ENCODE data around the gene GDF10.

GDF10 gene

DNA sequence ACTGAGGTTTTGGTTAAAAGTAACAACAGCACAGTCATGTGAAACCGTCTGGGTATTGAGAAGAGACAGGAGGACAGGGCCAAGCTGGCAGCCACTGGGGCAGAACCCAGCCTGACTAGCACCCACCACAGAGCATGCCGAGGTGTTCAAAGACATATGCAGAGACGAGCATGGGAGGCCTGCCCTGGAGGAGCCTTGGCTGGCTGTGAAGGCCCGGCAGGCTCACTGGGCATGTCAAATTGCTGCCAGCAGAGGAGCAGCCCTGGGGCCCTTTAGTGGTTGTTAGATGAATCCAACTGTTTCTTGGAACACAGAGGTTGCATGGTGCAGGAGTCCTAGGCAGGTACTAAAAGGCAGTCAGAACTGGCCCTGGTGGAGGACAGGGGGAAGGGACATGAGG, 17.3 kb downstream of the GDF10 start:
- DNase-seq, result no peak

DNA sequence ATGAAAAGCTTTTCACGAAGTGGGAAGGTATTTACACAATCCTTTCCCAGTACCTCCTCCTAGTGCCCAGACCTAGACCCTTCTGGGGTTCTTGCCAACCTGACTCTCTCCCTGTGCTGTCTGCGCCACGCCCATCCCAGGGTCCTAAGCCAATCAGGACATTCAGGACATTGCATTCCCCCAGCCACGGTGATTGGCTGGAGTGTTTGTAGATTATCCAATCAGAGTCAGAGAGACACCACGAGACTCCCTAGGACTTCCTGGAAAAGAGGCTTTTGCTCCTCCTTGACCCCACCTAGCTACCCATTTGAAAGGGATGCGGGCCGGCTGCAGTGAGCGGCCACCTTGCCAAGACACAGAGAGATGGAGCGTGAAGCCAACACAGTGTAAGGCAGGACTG, 18.7 kb downstream of the GDF10 start:
- no peak for DNase-seq

- DNase-seq, result no peak
Observed at GRCh38 chr10:47319784-47320183, 19.8 kb downstream of the GDF10 start.

GRCh38 chr10:47320812-47321211, 20.8 kb downstream of the GDF10 start:
- DNase-seq, result no peak

- DNase-seq, result no peak
Observed at GRCh38 chr10:47321521-47322195, 21.7 kb downstream of the GDF10 start.

DNA sequence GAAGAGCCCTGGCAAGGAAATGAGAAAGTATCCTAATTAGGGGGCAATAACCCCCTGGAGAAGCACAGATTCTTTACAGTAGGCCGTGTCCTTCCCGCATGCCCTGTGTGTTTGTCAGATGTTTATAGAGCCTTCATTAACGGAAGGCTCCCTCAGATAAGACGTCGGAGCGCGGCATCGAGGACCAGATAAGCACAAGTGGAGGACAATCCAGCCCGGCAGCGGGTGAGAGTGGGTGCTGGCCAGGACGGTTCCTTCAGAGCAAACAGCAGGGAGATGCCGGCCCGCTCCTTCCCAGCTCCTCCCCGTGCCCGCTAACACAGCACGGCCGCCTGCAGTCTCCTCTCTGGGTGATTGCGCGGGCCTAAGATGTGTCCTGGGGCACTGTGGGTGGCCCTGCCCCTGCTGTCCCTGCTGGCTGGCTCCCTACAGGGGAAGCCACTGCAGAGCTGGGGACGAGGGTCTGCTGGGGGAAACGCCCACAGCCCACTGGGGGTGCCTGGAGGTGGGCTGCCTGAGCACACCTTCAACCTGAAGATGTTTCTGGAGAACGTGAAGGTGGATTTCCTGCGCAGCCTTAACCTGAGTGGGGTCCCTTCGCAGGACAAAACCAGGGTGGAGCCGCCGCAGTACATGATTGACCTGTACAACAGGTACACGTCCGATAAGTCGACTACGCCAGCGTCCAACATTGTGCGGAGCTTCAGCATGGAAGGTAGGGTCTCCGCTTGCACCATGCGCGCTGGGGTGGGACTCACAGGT, 22.5 kb downstream of the GDF10 start, which contains the start of gene GDF2:
Gene GDF2, plus strand, starts transcription at position 155 of the 762 bp plus-strand sequence. Its CDS starts 215 bp downstream, at position 370.
- DNase-seq, result no peak

DNA sequence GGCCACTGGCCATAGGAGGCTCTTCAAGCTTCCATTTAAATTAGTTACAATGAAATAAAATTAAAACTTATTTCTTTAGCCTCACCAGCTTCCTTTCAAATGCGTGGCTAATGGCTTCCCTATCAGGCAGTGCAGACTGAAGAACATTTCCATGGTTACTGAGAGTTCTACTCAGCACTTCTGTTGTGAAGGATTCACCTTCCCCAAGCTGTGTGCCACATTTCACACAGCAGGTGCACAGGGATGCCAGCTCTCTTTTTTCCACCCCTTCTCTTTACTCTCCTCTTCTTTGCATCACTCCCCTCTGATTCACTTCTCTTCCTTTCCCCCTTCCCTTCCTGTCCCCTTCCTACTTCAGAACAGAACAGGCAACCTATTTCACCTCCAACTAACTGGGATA, 23.1 kb downstream of the GDF10 start:
- DNase-seq, result no peak

DNA sequence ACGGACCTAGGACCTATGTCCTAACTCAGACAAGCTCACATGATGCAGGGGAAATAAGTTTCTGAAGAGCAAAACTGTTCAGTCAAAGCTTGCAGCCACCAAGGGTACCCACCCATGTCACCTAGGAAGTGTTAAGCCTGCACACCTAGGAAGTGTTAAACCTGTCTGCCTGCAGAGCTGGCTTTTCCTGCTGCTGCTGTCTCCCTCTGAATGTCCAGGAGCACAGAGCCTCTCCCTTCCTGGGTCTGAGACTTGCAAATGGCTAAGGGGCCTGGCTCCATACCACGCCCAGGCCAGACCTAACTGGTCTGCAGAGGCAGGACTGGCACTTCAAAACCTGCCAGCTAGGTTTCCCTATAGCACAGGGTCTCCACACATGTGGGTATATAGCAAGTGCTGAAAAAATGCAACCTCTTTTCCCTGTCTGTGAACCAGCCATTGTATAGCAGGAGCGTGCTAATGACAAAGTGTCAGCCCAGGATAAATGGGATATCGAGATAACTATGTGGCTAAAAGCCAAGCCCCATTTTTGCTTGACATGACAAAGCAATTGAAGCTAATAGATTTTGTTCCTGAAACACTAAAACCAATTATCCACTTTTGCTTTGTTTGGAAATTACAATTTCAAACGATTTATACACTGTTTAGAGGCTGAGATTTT, 23.8 kb downstream of the GDF10 start:
- no peak for DNase-seq

DNA sequence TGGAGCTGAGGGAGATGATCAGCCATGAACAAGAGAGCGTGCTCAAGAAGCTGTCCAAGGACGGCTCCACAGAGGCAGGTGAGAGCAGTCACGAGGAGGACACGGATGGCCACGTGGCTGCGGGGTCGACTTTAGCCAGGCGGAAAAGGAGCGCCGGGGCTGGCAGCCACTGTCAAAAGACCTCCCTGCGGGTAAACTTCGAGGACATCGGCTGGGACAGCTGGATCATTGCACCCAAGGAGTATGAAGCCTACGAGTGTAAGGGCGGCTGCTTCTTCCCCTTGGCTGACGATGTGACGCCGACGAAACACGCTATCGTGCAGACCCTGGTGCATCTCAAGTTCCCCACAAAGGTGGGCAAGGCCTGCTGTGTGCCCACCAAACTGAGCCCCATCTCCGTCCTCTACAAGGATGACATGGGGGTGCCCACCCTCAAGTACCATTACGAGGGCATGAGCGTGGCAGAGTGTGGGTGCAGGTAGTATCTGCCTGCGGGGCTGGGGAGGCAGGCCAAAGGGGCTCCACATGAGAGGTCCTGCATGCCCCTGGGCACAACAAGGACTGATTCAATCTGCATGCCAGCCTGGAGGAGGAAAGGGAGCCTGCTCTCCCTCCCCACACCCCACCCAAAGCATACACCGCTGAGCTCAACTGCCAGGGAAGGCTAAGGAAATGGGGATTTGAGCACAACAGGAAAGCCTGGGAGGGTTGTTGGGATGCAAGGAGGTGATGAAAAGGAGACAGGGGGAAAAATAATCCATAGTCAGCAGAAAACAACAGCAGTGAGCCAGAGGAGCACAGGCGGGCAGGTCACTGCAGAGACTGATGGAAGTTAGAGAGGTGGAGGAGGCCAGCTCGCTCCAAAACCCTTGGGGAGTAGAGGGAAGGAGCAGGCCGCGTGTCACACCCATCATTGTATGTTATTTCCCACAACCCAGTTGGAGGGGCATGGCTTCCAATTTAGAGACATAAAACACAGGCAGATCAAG, 25.6 kb downstream of the GDF10 start:
- DNase-seq, result no peak

GRCh38 chr10:47326306-47326926, 26.4 kb downstream of the GDF10 start:
- no peak for DNase-seq

DNA sequence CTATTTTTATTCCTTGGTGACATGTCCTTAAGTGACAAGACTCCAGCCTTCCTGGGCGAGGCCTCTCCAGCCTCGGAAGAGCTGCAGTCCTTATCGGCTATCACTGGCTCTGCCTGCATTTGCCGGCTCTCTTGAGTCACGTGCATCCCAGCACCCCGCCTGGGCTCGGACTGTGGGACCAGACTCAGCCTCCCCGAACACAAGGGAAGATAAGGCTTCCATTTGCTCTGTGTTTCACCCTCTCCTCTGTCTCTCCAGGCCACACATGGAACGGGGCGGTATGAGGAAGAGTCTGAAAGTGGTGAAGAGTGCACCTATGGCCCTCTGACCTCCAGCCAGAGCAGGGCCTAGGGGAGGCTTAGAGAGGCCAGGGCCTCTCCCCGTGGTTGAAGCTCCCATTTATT, 26.9 kb downstream of the GDF10 start:
- DNase-seq, result no peak

DNA sequence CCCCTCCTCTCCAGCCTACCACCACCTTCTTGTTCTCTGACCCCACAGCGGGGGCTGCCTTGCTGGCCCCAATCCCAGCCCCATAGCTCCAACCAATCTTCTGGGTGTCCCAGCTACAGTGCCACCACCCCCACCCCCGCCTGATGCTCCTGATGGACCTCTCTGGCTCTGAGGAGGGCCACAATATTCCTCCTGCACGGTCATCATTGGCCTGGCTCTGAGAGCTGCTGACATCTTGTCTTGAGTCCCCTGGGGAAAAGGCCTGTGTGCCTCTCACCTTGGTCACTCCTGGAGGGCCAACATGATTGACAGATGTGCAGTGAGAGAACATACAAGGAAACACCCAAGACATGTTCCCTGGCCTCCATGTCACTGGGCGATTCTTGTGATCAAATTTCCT, 29.9 kb downstream of the GDF10 start:
- DNase-seq, result no peak

DNA sequence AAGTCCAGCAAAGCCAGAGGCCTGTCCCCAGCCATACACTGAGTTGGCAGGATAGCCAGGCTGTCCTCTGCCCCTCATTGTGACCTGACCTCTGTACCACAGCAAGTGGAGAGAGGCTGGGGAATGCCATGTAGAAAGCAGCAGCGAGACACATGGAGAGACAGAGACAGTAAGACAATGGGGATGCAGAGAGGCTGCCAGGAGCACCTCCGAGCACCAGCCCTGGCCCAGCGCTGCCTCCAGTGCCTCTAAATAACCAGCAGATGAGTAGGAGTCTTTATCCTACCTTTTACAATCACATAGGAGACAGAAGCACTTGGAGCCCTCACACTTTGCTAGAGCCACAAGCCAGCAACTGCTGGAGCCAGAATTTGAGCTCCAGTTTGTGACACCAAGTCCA, 30.4 kb downstream of the GDF10 start:
- no peak for DNase-seq

DNA sequence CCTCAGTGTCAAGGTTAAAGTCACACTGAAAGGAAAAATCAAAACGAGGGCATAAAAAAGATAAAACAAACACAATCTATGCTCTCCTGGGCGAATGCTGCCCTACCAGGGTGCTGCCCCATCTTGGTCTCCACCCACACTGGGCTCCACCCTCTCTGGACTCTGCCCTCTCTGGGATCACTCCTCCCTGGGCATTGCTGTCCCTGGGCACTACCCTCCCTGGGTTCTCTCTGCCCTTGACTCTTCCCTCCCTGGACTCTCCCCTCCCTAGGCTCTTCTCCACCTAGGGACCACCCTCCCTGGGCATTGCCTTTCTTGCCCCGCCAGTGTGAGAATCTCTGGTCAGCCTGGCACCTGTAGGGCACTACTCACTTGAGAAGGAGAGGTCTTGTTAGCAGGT, 30.8 kb downstream of the GDF10 start:
- no peak for DNase-seq

DNA sequence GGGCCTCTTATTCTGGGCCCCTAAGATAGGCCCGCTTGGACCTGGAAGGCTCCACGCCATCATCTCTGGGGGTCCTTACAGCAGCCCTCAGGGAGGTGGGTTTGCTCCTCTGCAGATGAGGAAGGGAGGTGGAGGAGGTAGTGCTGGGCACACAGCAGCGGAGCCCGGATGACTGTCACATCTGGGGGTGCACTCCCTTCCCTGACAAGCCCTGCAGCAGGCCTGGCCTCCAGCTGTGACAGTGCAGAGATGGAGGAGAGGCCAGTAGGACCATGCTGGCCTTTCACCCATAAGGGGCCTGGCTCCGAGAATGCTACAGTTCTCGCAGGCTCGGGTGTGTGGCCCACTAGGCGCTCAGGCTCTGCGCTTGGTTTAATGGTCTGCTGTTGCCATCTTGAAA, 31.5 kb downstream of the GDF10 start:
- no peak for DNase-seq

GRCh38 chr10:47331954-47332353, 32.0 kb downstream of the GDF10 start:
- DNase-seq, result no peak

- DNase-seq, result no peak
Observed at GRCh38 chr10:47332371-47332770, 32.4 kb downstream of the GDF10 start.

- no peak for DNase-seq
Observed at GRCh38 chr10:47332946-47333345, 32.9 kb downstream of the GDF10 start.

- DNase-seq, result no peak
Observed at GRCh38 chr10:47333532-47333931, 33.5 kb downstream of the GDF10 start.

- DNase-seq, result no peak
Observed at GRCh38 chr10:47334466-47335295, 34.7 kb downstream of the GDF10 start.

DNA sequence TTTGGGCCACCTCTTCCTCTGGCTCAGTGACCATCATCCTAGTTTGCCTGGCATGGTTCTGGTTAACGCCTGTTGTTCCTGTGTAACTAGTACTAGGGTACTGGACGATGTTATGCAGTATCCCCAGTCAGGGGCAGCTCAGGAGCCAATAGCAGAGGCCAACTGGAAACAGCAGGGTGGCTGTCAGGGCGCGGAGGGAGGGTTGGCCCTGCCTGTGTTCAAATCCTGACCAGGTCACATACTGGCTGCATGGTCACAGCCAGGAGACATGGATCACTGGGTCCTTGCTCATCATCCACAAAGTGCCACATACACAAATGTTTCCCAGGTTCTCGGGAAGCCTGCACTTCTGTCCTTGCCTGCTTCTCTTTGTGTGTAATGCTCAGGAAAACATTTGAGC, 35.9 kb downstream of the GDF10 start:
- DNase-seq, result no peak

All from NK-92 treated with Interleukin-12 subunit alpha and Interleukin-12 subunit beta, amount 100 ng/mL, for 24 hours (cell line).